Heart left ventricle (tissue), 16 donors: ENCODE results near the gene LRP1-AS. TPM values are rescaled to one million over a fixed set of nuclear protein-coding genes. Genes with fewer than 3 reads are reported as not detected.
A peak's percentile ranks its signal among the peaks of the same experiment; 100 is the strongest.

Experiments used
- ATAC-seq, 4 donors: fragments of 200-7000 bp; cut with Tn5 transposase; one replicate each; pipeline ENCODE4 v1.9.1; 2020 to 2022; ENCODE audit warnings: moderate library complexity in 4 of 4, mild to moderate bottlenecking in 3 of 4, moderate number of reproducible peaks in 1 of 4
- DNase-seq, 5 donors: peaks; one replicate each; pipeline ENCODE4 v3.0.0-alpha.2; 2020
- H3K27ac ChIP-seq, 12 donors: fragments of 200-600 bp; sonication (generic) in 4 of 12; one replicate each; pipeline versions ENCODE4 v1.5.0 to v1.8.0; 2016 to 2022; ENCODE audit warnings: mild to moderate bottlenecking in 2 of 12
- H3K27me3 ChIP-seq, 9 donors: fragments of 200-600 bp; sonication (generic) in 2 of 9; one replicate each; pipeline versions ENCODE4 v1.5.1 to v1.8.0; 2016 to 2022; ENCODE audit warnings: mild to moderate bottlenecking in 3 of 9
- H3K36me3 ChIP-seq, 9 donors: fragments of 200-600 bp; sonication (generic) in 2 of 9; one replicate each; pipeline versions ENCODE4 v1.5.0 to v1.8.0; 2018 to 2022; ENCODE audit warnings: mild to moderate bottlenecking in 2 of 9
- H3K4me1 ChIP-seq, 12 donors: fragments of 200-600 bp; sonication (generic) in 4 of 12; one replicate each; pipeline versions ENCODE4 v1.5.0 to v1.8.0; 2016 to 2022; ENCODE audit warnings: mild to moderate bottlenecking in 3 of 12
- H3K4me3 ChIP-seq, 12 donors: fragments of 200-600 bp; sonication (generic) in 4 of 12; one replicate each; pipeline versions ENCODE4 v1.5.0 to v1.8.0; 2017 to 2022; ENCODE audit warnings: mild to moderate bottlenecking in 9 of 12, moderate library complexity in 4 of 12
- H3K9me3 ChIP-seq, 12 donors: fragments of 200-600 bp; sonication (generic) in 4 of 12; one replicate each; pipeline versions ENCODE4 v1.5.0 to v1.8.0; 2016 to 2022; ENCODE audit warnings: mild to moderate bottlenecking in 1 of 12
- POLR2A ChIP-seq, 2 donors: fragments of 450-650 bp; IDR thresholded peaks; one replicate each; pipeline ENCODE4 v1.6.1; 2017; ENCODE audit warnings: antibody characterized with exemption in 2 of 2, mild to moderate bottlenecking in 2 of 2, moderate library complexity in 2 of 2
- WGBS, 4 donors: extraction: QIAGEN DNeasy Blood & Tissue Kit in 2 of 4; methylation state at CpG; one replicate each; pipeline versions ENCODE4 v1.1.5 to v1.1.7; 2013 to 2018; 5-methylcytosine and 5-hydroxymethylcytosine counted together
- intact Hi-C, 10 donors: fragments of 100-400 bp; cut with DNase I; formaldehyde crosslinking; loops; one replicate each; pipeline versions ENCODE4 v1.11.1 to v1.14.2; 2022
- polyA plus RNA-seq, 2 donors: library from polyadenylated mRNA; stranded (reverse); fragments of 200-250 nt; gene quantifications; one replicate each; pipeline ENCODE4 v1.2.3, GENCODE V29; 2013
- total RNA-seq, 9 donors: library from RNA; depleted of rRNA in 2 of 9; stranded (reverse); fragments of >200 nt in 2 of 9; fragmentation: NEBNext Ultra II Directional in 3 of 9; extraction: Animal tissue kit (Norgen Biotek cat#: 25700) in 3 of 9; gene quantifications; one replicate each; pipeline versions ENCODE4 v1.1.0 to v1.2.4, GENCODE V29; 2016 to 2023
- TF ChIP-seq, protein P1 (sequence below), 12 donors: fragments of 200-600 bp; sonication (generic) in 4 of 12; IDR thresholded peaks; one replicate each; pipeline versions ENCODE4 v1.5.0 to v1.8.0; 2018 to 2022; ENCODE audit warnings: antibody characterized with exemption in 12 of 12, mild to moderate bottlenecking in 5 of 12
- donor health status: ischemic (EF 13 %, LVEDD 7.1; RV severe dilation, severe dysfunction).
- donor health status: healthy with polysubstance abuse.
- donor health status: DM: no; HTN: yes; CAD: no.
- donor health status: DM: no; HTN: no; CAD: no.
- donor health status: ischemic (EF 25% LVEDD 6.9; RV normal size, moderate dysfunction).
- donor health status: ischemic (EF 25% LVEDD 5.7; RV mildly dilated, moderate dysfunction).
- donor health status: healthy.
- donor health status: DM: yes; HTN: yes; CAD: no.
- donor health status: ischemic (EF 35%, LVEDD 5.7; RV mildly dilated, moderate dysfunction).
- donor health status: nonischemic (EF 11% LVEDD 7.7; RV severe dilation, severe dysfunction).
- donor health status: DM: yes; HTN: yes; CAD: no.
- donor health status: PGD.
- donor health status: ischemic (EF 29% LVEDD 5.4; RV normal size, mild dysfunction).
- donor health status: nonischemic (EF 23%, LVEDD 6.1; RV moderate dilation, normal function).

Gene LRP1-AS
- total and polyA plus RNA-seq, 11 donors: not detected

DNA sequence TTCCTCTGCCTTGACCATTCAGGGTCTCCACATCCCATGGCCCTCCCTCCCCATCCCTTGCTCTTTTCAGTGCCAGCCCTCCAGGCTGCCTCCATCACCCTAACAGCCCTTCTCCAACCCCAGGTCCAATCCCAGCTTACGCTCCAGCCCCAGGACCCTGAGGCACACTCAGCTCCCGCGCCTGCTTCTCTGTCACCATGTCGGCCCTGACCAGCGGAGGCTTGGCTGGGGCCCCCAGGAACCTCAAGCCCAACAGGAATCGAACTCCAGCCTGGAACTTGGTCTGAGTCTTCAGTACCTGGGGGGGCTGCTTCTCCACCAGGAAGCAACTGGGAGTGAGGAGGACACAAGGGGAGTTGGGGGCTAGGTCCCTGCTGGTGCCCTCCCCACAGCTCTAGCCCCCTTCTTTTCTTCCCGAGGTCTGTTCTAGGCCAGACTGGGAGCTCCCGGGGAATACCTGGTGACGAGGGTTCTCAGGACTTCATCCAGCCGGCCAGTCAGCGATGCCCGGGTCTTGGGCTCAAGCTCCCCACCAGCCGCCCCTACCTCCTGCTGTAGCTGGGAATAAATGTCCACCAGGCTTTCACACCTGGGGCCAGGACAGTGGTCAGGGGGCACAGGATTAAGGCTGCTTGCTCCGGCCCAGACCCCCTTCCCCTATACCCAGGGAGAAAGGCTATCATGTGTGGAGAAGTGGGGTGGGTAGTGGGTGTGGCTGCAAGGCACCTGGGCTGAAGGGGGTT lies 42.2 kb downstream of the LRP1-AS start:
- TF ChIP-seq POLR2A (IDR thresholded peaks at IDR 0.05): no peak
- TF ChIP-seq, protein P1, sequence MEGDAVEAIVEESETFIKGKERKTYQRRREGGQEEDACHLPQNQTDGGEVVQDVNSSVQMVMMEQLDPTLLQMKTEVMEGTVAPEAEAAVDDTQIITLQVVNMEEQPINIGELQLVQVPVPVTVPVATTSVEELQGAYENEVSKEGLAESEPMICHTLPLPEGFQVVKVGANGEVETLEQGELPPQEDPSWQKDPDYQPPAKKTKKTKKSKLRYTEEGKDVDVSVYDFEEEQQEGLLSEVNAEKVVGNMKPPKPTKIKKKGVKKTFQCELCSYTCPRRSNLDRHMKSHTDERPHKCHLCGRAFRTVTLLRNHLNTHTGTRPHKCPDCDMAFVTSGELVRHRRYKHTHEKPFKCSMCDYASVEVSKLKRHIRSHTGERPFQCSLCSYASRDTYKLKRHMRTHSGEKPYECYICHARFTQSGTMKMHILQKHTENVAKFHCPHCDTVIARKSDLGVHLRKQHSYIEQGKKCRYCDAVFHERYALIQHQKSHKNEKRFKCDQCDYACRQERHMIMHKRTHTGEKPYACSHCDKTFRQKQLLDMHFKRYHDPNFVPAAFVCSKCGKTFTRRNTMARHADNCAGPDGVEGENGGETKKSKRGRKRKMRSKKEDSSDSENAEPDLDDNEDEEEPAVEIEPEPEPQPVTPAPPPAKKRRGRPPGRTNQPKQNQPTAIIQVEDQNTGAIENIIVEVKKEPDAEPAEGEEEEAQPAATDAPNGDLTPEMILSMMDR (IDR thresholded peaks at IDR 0.05): no peak
- peaks cover 0 to 84% (median 52%) of the 10 kb centered on the region in 9 donors for H3K36me3 ChIP-seq
- H3K9me3 ChIP-seq: no peaks in the 10 kb centered on the region
- no peaks in the 10 kb centered on the region for H3K27me3 ChIP-seq
- peak in 1 of 5 donors; percentile 12 for DNase-seq
- no peak overlapping the region for H3K4me3 ChIP-seq
- WGBS, 4 donors: 91 to 97% (median 94%) methylated on average over 13 to 14 of the region's 14 CpGs
- intact Hi-C loops: no loop called here
- H3K4me1 ChIP-seq: peaks cover 0 to 32% (median 16%) of the 10 kb centered on the region in 12 donors
- no peak overlapping the region for H3K27ac ChIP-seq
- no peak for ATAC-seq

DNA sequence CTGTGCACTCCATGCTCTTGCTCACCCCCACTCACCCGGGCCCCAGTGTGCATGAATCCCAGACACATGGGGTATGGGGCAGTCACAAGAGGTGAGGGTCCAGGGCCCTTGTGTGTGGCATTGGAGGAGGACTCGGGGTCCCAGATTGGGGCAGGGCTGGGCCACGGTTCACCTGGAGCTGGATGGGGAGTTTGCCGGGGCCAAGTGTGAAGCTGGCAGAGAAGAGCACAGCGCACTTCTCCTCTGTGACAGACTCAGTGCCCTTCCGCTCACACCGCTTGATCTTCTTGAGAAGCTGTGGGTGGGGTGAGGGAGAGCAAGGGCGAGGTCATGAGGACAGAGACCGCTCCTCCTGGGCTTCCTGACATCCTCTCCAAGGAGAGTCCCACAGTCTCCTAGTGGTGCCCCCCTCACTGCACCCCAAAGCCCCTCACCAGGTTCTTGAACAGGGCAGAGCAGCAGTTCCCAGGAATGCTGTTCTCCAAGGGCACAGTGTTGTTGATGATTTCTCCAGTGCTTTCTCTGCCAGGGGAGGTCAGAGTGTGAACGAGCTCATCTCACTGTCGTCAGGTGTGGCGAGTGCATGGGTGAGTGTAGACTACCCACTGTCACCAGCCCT lies 43.0 kb downstream of the LRP1-AS start:
- no peaks in the 10 kb centered on the region for H3K27me3 ChIP-seq
- ATAC-seq: no peak
- intact Hi-C loops: no loop called here
- DNase-seq: no peak
- peaks cover 0 to 25% (median 8%) of the 10 kb centered on the region in 12 donors for H3K4me1 ChIP-seq
- no peak overlapping the region for H3K27ac ChIP-seq
- no peak overlapping the region for H3K4me3 ChIP-seq
- peaks cover 0 to 92% (median 60%) of the 10 kb centered on the region in 9 donors for H3K36me3 ChIP-seq
- no peaks in the 10 kb centered on the region for H3K9me3 ChIP-seq
- 95 to 97% (median 96%) methylated on average over 12 of the region's 12 CpGs for WGBS, 4 donors
- no peak for TF ChIP-seq POLR2A (IDR thresholded peaks at IDR 0.05)
- TF ChIP-seq, protein P1 (IDR thresholded peaks at IDR 0.05): no peak

GRCh38 chr12:57103856-57104255 lies 43.6 kb downstream of the LRP1-AS start:
- WGBS, 4 donors: 89 to 95% (median 90%) methylated on average over 7 of the region's 7 CpGs
- peaks cover 0 to 96% (median 65%) of the 10 kb centered on the region in 9 donors for H3K36me3 ChIP-seq
- no peak for ATAC-seq

More at GRCh38 chr12:57103856-57104255, 43.6 kb downstream of the LRP1-AS start:
- no peak for TF ChIP-seq POLR2A (IDR thresholded peaks at IDR 0.05)
- TF ChIP-seq, protein P1 (IDR thresholded peaks at IDR 0.05): no peak
- H3K9me3 ChIP-seq: no peaks in the 10 kb centered on the region
- DNase-seq: no peak
- H3K4me3 ChIP-seq: no peak overlapping the region
- H3K27ac ChIP-seq: no peak overlapping the region
- no peaks in the 10 kb centered on the region for H3K27me3 ChIP-seq
- intact Hi-C loops: no loop called here
- H3K4me1 ChIP-seq: peaks cover 0 to 23% (median 4%) of the 10 kb centered on the region in 12 donors
